HepG2 (cell line): ENCODE data around the gene ASAP2. TPM values are rescaled to one million over a fixed set of nuclear protein-coding genes. Genes with fewer than 3 reads are reported as not detected.
A peak's percentile ranks its signal among the peaks of the same experiment; 100 is the strongest.
"Not testable (repeated sequence)": the region's sequence is repeated elsewhere in the genome, so short reads cannot be mapped to it uniquely, and the experiment has no call there.

Source experiments
- ATAC-seq: fragments of 200-7000 bp; cut with Tn5 transposase; 3 replicates; pipeline ENCODE4 v1.9.1; 2020; ENCODE audit warnings: mild to moderate bottlenecking, moderate library complexity
- BruUV-seq: library from RNA; stranded (reverse); fragments of 400-500 nt; replicated peaks from 2 replicates; lab custom pipeline; 2021; lab: Mats Ljungman, UMichigan
- CTCF ChIA-PET: fragments of 300-600 bp; formaldehyde crosslinking; extraction: SDS; loops from one replicate; lab custom pipeline; 2021; ENCODE audit warnings: low total read pairs, inconsistent platforms, low intra/inter-chr PET ratio; lab: Yijun Ruan, JAX
- POLR2A ChIA-PET: fragments of 350-600 bp; sonication (Branson Sonifier 250); formaldehyde crosslinking; loops from one replicate; lab custom pipeline; 2020; ENCODE audit warnings: antibody characterized with exemption, inconsistent platforms; lab: Yijun Ruan, JAX
- DNase-seq: peaks from one replicate; pipeline ENCODE4 v3.0.0-alpha.2; 2015; ENCODE audit warnings: low spot score
- FAIRE-seq: peaks from 3 replicates; lab custom pipeline; 2011; peaks lifted over from hg19 to GRCh38; lab: Jason Lieb, UNC
- H2AFZ ChIP-seq: one replicate; pipeline ENCODE4 v1.6.1; 2011; ENCODE audit warnings: low read length, inconsistent platforms
- H3K27ac ChIP-seq: fragments of 300-600 bp; 3 replicates; pipeline ENCODE4 v1.8.0; 2011; ENCODE audit warnings: mixed run types, mild to moderate bottlenecking, mixed read lengths, low read length, inconsistent platforms; ENCODE audit not compliant: insufficient read depth; ENCODE audit errors: extremely low read length
- H3K27me3 ChIP-seq, 2 experiments: fragments of 200-600 bp in 1 of 2; 2 replicates in 1 of 2; 3 replicates in 1 of 2; pipeline versions ENCODE4 v1.6.0 to v1.8.0; 2011; ENCODE audit warnings: low read length in 2 of 2, mild to moderate bottlenecking in 2 of 2, moderate library complexity in 2 of 2, inconsistent platforms in 1 of 2; ENCODE audit not compliant: insufficient read depth in 2 of 2, control insufficient read depth in 1 of 2
- H3K36me3 ChIP-seq, 2 experiments: fragments of 200-600 bp in 1 of 2; replicated peaks in 1 of 2; 2 replicates in 1 of 2; 3 replicates in 1 of 2; pipeline versions ENCODE4 v1.5.1 to v1.8.0; 2011; ENCODE audit warnings: low read length in 2 of 2, inconsistent platforms in 1 of 2; ENCODE audit not compliant: insufficient read depth in 2 of 2, control insufficient read depth in 1 of 2
- H3K4me1 ChIP-seq: 2 replicates; pipeline ENCODE4 v1.5.1; 2012; ENCODE audit warnings: low read length, inconsistent platforms; ENCODE audit not compliant: insufficient read depth
- H3K4me2 ChIP-seq: 2 replicates; pipeline ENCODE4 v1.6.0; 2011; ENCODE audit warnings: low read depth, low read length, inconsistent platforms
- H3K4me3 ChIP-seq, 3 experiments: fragments of 200-600 bp in 1 of 3; sonication (generic), shearing (Covaris generic) in 1 of 3; replicated peaks in 1 of 3; 2 replicates each; pipeline ENCODE4 v1.5.1; 2011 to 2016; ENCODE audit warnings: low read length in 3 of 3, inconsistent platforms in 2 of 3, low read depth in 2 of 3, mild to moderate bottlenecking in 2 of 3, control low read depth in 1 of 3, mixed read lengths in 1 of 3; ENCODE audit not compliant: insufficient read depth in 1 of 3
- H3K79me2 ChIP-seq: one replicate; pipeline ENCODE4 v1.6.1; 2011; ENCODE audit warnings: low read length, inconsistent platforms; ENCODE audit not compliant: insufficient read depth
- H3K9ac ChIP-seq: 2 replicates; pipeline ENCODE4 v1.6.0; 2011; ENCODE audit warnings: mild to moderate bottlenecking, low read depth, low read length, inconsistent platforms; ENCODE audit not compliant: insufficient read depth
- H3K9me3 ChIP-seq: 2 replicates; pipeline ENCODE4 v1.5.1; 2012; ENCODE audit warnings: mild to moderate bottlenecking, low read length
- H4K20me1 ChIP-seq: 2 replicates; pipeline ENCODE4 v1.6.0; 2011; ENCODE audit warnings: inconsistent platforms, mild to moderate bottlenecking, low read length, moderate library complexity; ENCODE audit not compliant: insufficient read depth
- FOXC1 ChIP-seq: sonication (generic); formaldehyde crosslinking; IDR thresholded peaks from 2 replicates; pipeline ENCODE4 v1.8.0; 2022; ENCODE audit warnings: mild to moderate bottlenecking, missing genetic modification reagents, borderline replicate concordance
- ZBTB33 ChIP-seq: sonication (generic); formaldehyde crosslinking; IDR thresholded peaks from 2 replicates; pipeline ENCODE4 v1.4.0; 2020; ENCODE audit warnings: missing genetic modification reagents
- WGBS: methylation state at CpG from one replicate; pipeline ENCODE4 v1.1.6; 2017; ENCODE audit warnings: low lambda C conversion rate; 5-methylcytosine and 5-hydroxymethylcytosine counted together
- in situ Hi-C: cut with HindIII; loops from 2 replicates; pipeline ENCODE4 v1.10.0; 2017; ENCODE audit warnings: low pct_unique_long_range_greater_than_20kb; ENCODE audit not compliant: extremely low pct_ligation_motif_present
- intact Hi-C: fragments of 100-400 bp; cut with micrococcal nuclease; formaldehyde crosslinking; loops from one replicate; pipeline ENCODE4 v1.10.0; 2022; ENCODE audit not compliant: unreplicated experiment
- polyA plus RNA-seq, 8 experiments: library from polyadenylated mRNA; depleted of rRNA in 3 of 8; stranded (reverse) in 7 of 8; unstranded in 1 of 8; fragments of >200 nt; fragmentation: Illumina TruSeq in 4 of 8; extraction: Trizol in 4 of 8; gene quantifications; 2 replicates each; pipeline versions ENCODE4 v1.2.1 to v1.2.3, GENCODE V29; 2011 to 2016; ENCODE audit warnings: low read depth in 4 of 8, missing spikeins in 1 of 8, mixed read lengths in 1 of 8; ENCODE audit not compliant: insufficient read depth in 1 of 8
- total RNA-seq, 5 experiments: library from RNA; depleted of rRNA; stranded (reverse); fragments of >200 nt; fragmentation: Illumina TruSeq; extraction: Trizol; gene quantifications; 2 replicates each; pipeline ENCODE4 v1.2.3, GENCODE V29; 2016; ENCODE audit warnings: low read depth in 1 of 5

The ASAP2 gene
- total and polyA plus RNA-seq, 2 of the 13 experiments (the other 11 are each of a cell fraction or from before 2014, with no cell fraction given), result 7.3 to 22.3 TPM

GRCh38 chr2:9215680-9216079 is 9.1 kb downstream of the ASAP2 start:
- H3K27ac ChIP-seq, result no peak overlapping the region
- no peaks in the 10 kb centered on the region for H3K27me3 ChIP-seq
- H3K79me2 ChIP-seq, result peaks cover 52% of the 10 kb centered on the region
- no peak overlapping the region for H3K4me2 ChIP-seq
- no peak overlapping the region for H2AFZ ChIP-seq
- peaks cover 0 to 6% of the 10 kb centered on the region in 2 experiments; a peak in 3 of 5 replicates for H3K36me3 ChIP-seq
- no peak overlapping the region for H3K9ac ChIP-seq
- H3K4me1 ChIP-seq, result peaks cover 40% of the 10 kb centered on the region
- DNase-seq (no peak), ATAC-seq (no peak), FAIRE-seq (no peak)
- intact Hi-C loops (no loop called here), in situ Hi-C loops (no loop called here)
- BruUV-seq, result no TSS peak
- H3K4me3 ChIP-seq, result no peak overlapping the region
- ChIA-PET POLR2A (interaction anchor here (1.1 kb wide), 1 partner anchor 11 kb away, joined by 3 read pairs; no protein-coding TSS in a partner anchor), CTCF (no interaction called here)
- WGBS, result 94% methylated on average over 4 of the region's 4 CpGs
- H3K9me3 ChIP-seq, result no peaks in the 10 kb centered on the region
- peaks cover 7% of the 10 kb centered on the region for H4K20me1 ChIP-seq
- no peak for TF ChIP-seq FOXC1 (CRISPR knock-in tag)
- TF ChIP-seq ZBTB33 (CRISPR knock-in tag), result peak; percentile 65

- H2AFZ ChIP-seq, H3K9ac ChIP-seq, H3K36me3 ChIP-seq, CTCF ChIA-PET, H3K4me2 ChIP-seq, H3K27ac ChIP-seq, DNase-seq, in situ Hi-C loops, ATAC-seq, H3K4me3 ChIP-seq, intact Hi-C loops, BruUV-seq, H4K20me1 ChIP-seq, H3K9me3 ChIP-seq, FAIRE-seq, H3K27me3 ChIP-seq: not testable (repeated sequence)
- Histone ChIP-seq H3K79me2 (peaks cover 56% of the 10 kb centered on the region), H3K4me1 (peaks cover 44% of the 10 kb centered on the region)
- WGBS, result 93% methylated on average over 2 of the region's 2 CpGs
- POLR2A ChIA-PET, result interaction anchor here (1.1 kb wide), 1 partner anchor 11 kb away, joined by 3 read pairs; no protein-coding TSS in a partner anchor
These were observed 9.5 kb downstream of the ASAP2 start for GRCh38 chr2:9216143-9216542.
